ENCODE results near the gene LPAR5.

DNA sequence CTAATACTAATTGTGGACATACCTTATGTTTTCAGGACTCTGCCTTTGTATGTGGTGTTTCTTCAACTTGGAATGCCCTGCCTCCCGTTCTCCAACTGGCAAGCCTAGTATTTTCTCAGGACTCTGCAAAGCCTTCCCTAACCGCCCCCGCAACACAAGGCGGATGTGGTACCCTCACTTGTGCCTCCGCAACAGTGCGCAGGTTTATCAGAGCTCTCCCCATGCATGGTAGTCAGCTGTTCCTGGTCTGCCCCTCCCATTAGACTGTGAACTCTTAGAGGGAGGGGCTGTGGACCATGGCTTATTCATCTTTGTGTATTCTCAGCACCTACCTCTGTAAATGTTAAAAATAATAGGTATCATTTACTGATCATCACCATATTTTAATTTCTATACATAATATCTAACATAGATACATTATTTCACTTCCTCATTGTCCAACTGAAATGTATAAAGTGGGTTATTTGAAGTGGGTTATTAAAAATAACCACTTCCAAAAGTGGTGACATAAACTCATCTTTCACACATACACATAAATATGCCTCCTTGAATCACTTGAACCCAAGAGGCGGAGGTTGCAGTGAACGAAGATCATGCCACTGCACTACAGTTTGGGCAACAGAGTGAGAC is 9.0 kb downstream of the LPAR5 start:
- no peak for TF ChIP-seq MXD4 (CRISPR knock-in tag; IDR thresholded peaks at IDR 0.05; ENCODE audit: borderline replicate concordance)
- TF ChIP-seq SP1 (CRISPR knock-in tag; conservative IDR thresholded peaks at IDR 0.05) = no peak
- TF ChIP-seq CTCF (IDR thresholded peaks at IDR 0.05) = no peak
- TF ChIP-seq NFYB (CRISPR knock-in tag; conservative IDR thresholded peaks at IDR 0.05; ENCODE audit: low read depth) = no peak
- TF ChIP-seq, protein P1, sequence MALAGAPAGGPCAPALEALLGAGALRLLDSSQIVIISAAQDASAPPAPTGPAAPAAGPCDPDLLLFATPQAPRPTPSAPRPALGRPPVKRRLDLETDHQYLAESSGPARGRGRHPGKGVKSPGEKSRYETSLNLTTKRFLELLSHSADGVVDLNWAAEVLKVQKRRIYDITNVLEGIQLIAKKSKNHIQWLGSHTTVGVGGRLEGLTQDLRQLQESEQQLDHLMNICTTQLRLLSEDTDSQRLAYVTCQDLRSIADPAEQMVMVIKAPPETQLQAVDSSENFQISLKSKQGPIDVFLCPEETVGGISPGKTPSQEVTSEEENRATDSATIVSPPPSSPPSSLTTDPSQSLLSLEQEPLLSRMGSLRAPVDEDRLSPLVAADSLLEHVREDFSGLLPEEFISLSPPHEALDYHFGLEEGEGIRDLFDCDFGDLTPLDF (CRISPR knock-in tag; IDR thresholded peaks at IDR 0.05) = no peak
- TF ChIP-seq, protein P2, sequence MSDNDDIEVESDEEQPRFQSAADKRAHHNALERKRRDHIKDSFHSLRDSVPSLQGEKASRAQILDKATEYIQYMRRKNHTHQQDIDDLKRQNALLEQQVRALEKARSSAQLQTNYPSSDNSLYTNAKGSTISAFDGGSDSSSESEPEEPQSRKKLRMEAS (CRISPR knock-in tag; IDR thresholded peaks at IDR 0.05) = no peak
- TF ChIP-seq ZNF138 (CRISPR knock-in tag; conservative IDR thresholded peaks at IDR 0.05) = no peak
- TF ChIP-seq, protein P3, sequence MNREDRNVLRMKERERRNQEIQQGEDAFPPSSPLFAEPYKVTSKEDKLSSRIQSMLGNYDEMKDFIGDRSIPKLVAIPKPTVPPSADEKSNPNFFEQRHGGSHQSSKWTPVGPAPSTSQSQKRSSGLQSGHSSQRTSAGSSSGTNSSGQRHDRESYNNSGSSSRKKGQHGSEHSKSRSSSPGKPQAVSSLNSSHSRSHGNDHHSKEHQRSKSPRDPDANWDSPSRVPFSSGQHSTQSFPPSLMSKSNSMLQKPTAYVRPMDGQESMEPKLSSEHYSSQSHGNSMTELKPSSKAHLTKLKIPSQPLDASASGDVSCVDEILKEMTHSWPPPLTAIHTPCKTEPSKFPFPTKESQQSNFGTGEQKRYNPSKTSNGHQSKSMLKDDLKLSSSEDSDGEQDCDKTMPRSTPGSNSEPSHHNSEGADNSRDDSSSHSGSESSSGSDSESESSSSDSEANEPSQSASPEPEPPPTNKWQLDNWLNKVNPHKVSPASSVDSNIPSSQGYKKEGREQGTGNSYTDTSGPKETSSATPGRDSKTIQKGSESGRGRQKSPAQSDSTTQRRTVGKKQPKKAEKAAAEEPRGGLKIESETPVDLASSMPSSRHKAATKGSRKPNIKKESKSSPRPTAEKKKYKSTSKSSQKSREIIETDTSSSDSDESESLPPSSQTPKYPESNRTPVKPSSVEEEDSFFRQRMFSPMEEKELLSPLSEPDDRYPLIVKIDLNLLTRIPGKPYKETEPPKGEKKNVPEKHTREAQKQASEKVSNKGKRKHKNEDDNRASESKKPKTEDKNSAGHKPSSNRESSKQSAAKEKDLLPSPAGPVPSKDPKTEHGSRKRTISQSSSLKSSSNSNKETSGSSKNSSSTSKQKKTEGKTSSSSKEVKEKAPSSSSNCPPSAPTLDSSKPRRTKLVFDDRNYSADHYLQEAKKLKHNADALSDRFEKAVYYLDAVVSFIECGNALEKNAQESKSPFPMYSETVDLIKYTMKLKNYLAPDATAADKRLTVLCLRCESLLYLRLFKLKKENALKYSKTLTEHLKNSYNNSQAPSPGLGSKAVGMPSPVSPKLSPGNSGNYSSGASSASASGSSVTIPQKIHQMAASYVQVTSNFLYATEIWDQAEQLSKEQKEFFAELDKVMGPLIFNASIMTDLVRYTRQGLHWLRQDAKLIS (CRISPR knock-in tag; IDR thresholded peaks at IDR 0.05; ENCODE audit: borderline replicate concordance) = no peak
- TF ChIP-seq PRDM15 (CRISPR knock-in tag; IDR thresholded peaks at IDR 0.05) = no peak
- TF ChIP-seq ZNF317 (CRISPR knock-in tag; IDR thresholded peaks at IDR 0.05; ENCODE audit: borderline replicate concordance, low read depth) = no peak
- no peak for TF ChIP-seq FOXK1 (CRISPR knock-in tag; IDR thresholded peaks at IDR 0.05)
- no peak for TF ChIP-seq HMGXB4 (CRISPR knock-in tag; IDR thresholded peaks at IDR 0.05)

Measured in WTC11 (cell line).